ENCODE results near the gene GABRG2.

Gene GABRG2

DNA sequence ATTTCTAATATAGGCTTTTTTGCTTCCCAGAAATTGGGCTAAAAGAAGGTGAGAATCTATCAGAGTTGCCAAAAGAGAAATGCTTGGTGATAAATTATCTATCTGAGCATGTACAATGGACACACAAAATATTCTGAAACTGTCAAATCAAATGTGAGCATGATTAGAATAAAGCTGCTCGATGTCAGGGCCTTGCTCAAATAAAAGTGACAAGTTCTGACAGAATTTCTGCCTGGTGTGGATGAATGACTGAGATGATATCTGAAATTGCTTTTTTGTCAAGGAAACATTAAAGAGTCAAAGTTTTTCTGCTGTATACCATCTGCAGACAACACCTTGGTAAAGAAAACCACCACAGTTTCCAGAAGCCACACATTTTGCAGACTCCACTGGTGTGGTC lies 128.8 kb downstream of the GABRG2 start:
- no peak for DNase-seq

DNA sequence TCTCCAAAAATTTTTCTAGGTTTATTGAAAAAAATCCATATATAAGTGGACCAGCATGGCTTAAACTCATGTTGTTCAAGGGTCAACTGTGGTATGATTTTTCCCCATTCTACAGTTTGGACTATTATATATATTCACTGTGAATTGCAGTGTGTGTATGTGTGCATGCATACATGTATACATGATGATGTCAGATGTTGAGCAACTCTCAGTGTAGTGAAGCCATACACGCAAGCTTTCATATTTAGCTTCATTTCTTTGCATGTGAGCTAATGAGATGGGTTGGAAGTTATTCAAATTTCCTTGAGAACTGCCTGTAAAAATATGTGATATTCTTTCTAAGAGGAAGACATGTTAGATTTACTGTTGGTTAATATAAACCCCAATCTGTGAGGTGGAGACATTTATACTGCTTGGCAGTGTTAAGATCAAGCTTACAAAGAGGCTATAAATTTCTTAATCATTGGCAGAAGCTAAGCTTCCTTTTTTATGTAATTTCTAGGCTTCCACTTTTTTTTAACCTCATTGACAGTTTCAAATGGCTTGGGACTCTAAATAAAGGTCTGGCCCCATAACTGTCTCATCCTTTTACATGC lies 134.8 kb downstream of the GABRG2 start:
- no peak for DNase-seq
